HG03097 (cell line): ENCODE results near the gene LRCOL1.

Experiments used
- ATAC-seq: cut with Tn5 transposase; IDR thresholded peaks from one replicate; pipeline ENCODE4 v1.9.1; 2021; ENCODE audit not compliant: unreplicated experiment, low FRiP score

Gene LRCOL1

DNA sequence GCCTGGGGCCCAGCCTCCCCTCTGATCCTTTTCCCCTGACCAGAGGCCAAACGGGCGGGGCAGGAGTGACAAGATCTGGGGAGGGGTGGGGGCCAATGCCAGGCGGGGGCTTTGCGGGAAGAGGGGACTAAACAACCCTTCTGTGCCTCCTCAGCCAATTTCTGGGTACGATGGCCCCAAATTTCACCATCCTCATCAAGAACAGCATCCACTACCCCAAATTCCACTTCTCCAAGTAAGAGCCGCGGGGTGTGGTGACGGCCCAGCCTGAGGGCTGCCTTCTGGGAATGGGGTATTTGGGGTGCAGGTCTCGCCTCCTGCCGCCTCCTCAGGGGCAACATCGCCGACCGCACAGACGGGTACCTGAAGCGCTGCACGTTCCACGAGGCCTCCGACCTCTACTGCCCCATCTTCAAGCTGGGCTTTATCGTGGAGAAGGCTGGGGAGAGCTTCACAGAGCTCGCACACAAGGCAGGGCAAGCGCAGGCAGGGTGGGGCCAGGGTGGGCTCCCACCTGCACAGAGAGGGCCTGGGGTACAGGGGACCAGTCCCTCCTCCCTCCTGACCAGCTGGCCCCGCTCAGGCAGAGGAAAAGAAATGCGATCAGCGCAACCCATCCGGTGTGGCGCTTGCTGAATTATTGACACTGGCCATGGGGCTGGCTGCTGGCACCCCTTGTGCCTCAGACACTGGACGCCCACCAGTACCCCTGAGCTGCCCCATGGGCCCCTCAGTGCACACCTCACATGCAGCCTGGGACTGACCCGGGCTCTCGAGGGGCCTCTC lies 9.9 kb upstream of the LRCOL1 start:
- no peak for ATAC-seq

DNA sequence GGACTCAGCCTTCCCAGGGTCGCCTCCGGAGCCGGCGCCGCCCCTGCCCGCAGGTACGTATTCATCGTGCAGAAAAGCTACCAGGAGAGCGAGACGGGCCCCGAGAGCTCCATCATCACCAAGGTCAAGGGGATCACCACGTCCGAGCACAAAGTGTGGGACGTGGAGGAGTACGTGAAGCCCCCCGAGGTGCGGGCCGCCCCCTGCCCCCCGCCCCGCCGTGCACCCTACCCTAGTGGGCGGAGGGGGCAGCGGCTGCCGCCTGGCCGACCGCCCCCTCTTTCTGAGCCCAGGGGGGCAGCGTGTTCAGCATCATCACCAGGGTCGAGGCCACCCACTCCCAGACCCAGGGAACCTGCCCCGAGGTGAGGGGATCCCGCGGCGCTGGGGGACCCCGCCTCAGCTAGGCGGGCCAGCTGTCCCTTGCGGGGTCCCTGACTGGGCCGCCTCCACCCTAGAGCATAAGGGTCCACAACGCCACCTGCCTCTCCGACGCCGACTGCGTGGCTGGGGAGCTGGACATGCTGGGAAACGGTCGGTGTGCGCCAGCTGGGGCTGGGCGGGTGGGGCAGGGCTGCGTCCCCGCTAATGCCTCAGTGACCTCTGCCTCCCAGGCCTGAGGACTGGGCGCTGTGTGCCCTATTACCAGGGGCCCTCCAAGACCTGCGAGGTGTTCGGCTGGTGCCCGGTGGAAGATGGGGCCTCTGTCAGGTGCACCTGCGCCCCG lies 9.2 kb upstream of the LRCOL1 start:
- ATAC-seq: no peak

DNA sequence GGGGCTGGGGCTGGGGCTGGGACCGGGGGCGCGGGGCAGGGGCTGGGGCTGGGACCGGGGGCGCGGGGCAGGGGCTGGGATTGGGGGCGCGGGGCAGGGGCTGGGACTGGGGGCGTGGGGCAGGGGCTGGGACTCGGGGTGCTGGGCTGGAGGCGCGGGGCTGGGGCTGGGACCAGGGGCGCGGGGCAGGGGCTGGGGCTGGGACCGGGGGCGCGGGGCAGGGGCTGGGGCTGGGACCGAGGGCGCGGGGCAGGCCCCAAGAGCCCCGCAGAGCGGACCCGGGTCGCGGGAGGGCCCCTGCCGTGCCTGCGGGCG lies 8.6 kb upstream of the LRCOL1 start:
- no peak for ATAC-seq

DNA sequence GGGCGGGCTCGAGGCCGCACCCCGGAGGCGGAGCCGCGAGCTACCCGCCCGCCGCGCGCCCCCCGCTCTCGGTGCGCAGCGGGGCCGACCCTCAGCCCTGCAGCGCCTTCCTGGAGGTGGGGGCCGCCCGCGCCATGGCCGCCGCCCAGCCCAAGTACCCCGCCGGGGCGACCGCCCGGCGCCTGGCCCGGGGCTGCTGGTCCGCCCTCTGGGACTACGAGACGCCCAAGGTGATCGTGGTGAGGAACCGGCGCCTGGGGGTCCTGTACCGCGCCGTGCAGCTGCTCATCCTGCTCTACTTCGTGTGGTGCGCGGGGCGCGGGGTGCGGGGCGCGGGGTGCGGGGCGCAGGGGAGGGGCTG lies 8.3 kb upstream of the LRCOL1 start, which contains the start of gene P2RX2:
P2RX2 (plus strand) TSS at position 94 of the 361 bp plus-strand sequence; CDS start at position 135, 41 bp downstream.
- no peak for ATAC-seq

DNA sequence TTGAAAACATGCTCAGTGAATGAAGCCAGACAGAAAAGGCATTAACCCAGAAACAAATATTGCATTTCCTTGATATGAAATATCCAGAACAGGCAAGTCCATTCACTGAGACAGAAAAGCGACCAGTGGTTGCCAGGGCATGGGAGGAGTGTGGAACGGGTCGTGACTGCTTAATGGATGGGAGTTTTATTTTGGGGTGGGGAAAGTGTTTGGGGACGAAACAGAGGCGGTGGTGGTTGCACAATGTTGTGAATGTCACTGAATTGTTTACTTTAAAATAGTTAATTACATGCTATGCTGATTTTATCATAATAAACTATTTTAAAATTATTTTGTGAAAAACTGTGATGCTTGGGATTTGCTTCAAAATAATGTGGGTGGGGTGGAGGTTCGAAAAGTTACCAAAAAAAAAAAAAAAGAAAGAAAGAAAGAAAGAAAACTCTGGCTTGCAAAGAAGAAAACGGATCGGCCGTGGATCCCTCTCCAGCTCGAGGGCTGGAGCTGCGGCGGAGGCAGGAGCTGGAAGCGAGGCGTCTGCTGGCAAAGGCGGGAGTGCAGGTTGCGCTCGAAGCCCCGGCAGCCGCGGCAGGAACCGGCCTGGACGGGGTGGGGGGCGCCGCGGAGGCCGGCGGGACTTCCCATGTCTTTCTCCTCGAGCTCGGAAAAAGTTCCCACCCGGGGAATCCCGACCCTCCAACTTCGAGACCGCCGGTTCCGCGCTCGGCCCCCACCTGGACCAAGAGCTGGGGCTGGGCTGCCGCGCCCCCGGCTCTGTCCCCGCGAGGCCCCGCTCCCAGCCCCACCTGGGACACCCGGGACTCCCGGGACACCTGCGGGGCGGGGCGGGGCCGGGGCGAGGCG lies 7.7 kb upstream of the LRCOL1 start:
- ATAC-seq: no peak

DNA sequence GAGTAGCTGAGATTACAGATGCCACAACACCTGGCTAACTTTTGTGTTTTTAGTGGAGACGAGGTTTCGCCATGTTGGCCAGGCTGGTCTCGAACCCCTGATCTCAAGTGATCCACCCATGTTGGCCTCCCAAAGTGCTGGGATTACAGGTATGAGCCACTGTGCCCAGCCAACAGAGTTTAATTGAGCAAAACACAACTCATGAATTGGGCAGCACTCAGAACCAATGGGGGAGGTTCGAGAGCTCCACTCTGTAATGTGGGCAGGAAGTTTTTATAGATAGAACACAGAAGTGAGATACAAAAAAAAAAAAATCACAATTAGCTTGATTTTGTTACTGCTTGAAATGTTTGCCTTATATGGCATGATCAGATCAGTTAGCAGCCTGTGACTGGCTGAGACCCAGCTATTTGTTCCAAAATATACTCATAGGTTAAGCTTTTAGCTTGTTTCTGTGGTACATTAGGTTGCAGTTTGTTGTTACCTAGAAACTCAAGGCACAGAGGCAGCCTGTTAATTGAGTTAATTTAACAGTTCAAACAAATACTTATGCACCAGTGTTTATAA lies 6.8 kb upstream of the LRCOL1 start:
- ATAC-seq: no peak

DNA sequence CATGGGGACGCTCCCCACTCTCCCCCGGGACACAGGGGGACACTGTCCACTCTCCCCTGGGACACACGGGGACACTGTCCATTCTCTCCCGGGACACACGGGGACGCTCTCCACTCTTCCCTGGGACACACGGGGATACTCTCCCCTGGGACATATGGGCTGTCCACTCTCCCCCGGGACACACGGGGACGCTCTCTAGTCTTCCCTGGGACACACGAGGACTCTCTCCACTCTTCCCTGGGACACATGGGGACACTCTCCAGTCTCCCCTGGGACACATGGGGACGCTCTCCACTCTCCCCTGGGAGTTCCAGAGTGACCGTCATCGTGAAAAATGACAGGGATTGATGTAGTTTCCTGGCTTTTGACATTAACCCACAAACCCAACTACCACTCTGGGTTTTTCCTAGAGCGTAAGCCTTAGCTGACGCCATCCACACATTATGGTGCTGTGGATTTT lies 5.2 kb upstream of the LRCOL1 start:
- no peak for ATAC-seq

DNA sequence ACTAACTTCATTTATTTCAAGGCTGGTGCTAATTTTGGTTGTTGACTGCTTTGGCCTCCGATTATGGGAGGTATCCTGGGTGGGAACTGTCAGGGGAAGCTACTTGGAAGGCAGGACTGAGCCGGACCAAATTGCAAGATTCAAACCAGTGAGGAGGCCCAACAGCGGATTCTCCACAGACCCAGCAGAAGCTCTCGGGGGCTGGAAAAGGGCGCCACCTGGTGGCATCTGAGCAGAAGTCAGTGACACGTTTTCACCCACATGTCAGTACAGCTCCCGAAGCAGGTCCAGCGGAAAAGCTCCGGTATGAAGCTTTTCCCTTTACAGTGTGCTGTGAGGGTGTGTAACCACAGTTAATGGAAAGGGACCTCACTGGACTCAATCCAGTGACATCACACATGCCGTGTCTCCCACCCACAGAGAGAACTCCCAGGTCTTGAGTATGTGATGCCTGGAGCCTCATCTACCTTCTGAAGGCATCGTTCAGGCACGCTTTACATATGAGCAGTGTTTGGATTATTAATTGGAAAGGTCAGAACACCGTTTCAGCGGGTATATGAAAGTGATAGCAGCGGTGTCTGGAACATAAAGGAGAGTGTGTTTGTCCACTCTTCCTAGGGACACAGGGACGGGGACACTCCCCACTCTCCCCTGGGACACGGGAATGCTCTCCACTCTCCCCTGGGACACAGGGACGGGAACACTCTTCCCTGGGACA lies 4.6 kb upstream of the LRCOL1 start:
- peak; percentile 59 for ATAC-seq

DNA sequence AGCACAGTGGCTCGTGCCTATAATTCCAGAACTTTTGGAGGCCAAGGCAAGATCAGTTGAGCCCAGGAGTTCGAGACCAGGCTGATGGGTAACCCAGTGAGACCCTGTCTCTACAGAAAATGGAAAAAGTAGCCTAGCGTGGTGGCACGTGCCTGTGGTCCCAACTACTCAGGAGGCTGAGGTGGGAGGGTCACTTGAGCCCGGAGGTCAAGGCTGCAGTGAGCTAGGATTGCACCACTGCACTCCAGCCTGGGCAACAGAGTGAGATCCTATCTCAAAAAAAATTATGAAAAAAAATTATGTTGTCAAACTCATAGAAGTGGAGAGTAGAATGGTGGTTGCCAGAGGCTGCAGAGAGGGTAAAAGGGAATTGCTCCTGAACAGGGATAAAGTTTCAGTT lies 3.6 kb upstream of the LRCOL1 start:
- ATAC-seq: no peak

DNA sequence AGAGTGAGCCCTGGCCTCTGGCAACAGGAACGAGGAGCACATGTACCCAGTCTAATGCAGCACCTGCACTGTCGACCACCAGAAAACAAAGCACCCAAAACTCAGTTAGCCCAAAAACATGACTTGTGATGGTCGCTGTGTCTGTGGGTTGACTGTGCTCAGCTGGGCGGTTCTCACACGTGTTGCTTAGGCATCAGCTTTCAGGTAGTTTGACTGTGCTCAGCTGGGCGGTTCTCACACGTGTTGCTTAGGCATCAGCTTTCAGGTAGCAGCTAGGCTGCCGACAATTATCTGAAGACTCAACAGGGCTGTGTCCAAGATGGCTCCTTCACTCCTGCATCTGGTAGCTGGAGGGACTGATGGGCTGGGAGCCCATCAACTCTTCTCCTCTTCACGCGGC lies 1.2 kb upstream of the LRCOL1 start:
- ATAC-seq: no peak

DNA sequence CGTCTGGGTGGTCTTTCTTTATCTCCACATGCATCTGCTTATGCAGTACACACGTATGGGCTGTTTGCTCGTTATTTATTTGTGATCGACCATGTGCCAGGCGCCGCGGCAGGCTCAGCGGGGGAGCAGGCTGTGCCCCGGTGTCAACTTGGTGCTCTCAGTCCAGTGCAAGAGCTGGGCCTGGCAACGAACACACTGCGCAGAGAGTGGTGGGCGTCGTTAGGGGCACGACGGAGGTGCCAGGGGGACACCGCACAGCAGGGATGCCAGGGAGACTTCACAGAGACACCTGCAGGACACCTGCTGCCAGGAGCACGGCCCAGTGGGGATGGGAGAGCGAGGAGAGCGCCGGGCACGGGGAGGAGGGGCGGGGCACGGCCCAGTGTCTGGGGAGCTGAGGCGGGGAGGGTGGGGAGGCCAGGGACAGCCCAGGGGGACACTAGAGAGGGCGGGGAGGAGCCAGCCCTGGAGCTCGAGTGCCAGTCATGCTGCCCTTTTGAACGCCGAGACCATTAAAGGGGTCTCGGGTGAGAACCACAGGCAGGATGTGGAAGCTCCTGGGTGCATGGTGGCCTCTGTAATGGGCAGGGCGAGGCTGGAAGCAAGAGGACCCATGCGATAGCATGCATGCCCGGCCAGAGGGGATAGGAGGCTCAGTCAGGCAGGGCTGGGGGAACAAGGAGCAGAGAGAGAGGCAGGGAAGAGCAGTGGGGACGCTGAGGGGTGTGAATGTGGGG lies 652 bp upstream of the LRCOL1 start:
- no peak for ATAC-seq

DNA sequence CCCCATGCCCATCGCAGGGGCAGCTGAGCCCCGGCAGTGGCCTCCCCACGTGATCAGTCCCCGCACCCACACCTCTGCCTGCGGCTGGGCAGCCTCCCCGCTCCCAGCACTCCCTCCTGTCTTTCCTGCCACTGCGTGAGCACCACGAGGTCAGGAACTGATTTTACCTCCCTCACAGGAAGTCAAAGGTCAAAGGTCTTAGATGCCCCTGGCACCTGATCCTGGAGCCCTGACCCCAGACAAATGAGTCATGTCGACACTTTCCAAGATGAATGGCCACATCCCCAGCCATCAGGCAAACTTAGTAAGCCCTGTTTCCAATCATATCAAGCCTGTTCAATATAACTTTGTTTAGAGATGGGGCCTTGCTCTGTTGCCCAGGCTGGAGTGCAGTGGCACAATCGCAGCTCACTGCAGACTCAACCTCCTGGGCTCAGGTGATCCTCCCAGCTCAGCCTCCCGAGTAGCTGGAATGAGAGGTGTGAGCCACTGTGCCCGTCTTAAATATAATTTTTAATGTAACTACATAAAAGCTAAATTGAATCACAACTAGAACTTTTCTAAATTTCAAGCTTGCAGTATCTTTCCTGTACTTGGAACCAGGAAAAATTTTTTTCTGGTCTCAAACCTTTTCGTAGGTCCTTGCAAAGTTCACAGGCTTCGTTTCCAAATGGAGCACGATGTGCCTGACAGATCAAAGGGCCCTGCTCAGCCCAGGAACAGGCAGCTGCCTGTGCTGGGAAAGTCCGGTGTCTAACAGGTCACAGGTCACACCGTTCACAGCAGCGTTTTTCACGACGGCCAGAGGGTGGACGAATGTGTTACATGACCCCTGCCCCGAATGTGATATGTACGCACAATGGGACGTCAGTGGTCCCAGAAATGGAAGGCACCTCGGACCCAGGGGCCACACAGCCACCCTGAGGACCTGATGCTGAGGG lies 1.9 kb downstream of the LRCOL1 start:
- ATAC-seq: no peak

DNA sequence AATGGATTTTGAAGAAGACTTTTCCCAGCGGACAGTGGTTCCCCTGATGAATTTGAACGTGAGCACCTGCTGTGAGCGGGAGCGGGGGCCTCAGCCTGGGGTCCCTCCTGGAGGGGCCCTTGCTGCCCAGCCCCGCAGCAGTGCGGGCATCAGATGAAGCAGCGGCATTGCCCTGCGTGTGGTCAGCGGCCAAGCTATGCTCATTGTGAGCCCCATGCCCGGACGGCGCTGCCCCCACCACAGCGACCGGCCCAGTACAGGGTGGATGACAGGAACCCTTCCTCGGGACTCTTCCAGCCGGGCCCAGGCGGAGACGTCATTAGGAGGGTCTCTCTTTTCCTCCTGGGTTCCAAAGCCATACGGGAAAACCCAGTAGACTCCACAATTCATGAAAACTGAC lies 3.5 kb downstream of the LRCOL1 start:
- ATAC-seq: no peak

DNA sequence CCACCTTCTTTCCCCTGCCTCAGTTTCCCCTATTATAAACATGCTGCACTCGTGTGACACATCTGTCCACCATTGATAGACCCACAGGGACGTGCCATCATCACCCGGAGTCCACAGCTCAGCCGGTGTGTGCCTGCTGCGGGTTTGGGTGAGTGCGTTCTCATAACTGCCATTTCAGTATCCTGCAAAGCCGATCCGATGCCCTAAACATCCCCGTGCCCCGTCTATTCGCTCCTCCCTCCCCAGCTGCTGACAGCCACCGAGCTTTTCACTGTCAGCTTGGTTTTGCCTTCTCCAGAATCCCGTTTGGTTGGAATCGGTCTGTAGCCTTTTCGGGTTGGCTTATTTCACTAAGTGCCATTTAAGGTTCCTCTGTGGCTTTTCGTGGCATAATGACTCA lies 3.9 kb downstream of the LRCOL1 start:
- no peak for ATAC-seq

DNA sequence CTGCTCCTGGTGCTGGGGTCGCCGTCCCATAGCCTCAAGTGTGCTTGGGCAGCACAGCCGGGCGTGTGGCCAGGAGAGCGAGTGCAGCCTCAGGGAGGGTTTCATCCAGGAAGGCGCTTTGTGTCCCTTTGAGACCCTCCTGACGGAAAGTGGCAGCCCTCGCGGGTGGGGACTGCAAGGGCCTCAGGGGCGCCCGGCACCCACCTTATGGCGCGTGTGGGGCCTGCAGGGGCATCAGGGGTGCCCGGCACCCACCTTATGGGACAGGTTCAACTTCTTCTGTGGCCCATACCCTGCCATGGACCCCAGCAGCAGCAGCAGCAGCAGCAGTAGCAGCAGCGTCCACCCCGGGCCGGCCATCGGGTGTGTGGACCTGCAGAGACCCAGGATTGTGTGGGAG lies 4.5 kb downstream of the LRCOL1 start:
- ATAC-seq: no peak

DNA sequence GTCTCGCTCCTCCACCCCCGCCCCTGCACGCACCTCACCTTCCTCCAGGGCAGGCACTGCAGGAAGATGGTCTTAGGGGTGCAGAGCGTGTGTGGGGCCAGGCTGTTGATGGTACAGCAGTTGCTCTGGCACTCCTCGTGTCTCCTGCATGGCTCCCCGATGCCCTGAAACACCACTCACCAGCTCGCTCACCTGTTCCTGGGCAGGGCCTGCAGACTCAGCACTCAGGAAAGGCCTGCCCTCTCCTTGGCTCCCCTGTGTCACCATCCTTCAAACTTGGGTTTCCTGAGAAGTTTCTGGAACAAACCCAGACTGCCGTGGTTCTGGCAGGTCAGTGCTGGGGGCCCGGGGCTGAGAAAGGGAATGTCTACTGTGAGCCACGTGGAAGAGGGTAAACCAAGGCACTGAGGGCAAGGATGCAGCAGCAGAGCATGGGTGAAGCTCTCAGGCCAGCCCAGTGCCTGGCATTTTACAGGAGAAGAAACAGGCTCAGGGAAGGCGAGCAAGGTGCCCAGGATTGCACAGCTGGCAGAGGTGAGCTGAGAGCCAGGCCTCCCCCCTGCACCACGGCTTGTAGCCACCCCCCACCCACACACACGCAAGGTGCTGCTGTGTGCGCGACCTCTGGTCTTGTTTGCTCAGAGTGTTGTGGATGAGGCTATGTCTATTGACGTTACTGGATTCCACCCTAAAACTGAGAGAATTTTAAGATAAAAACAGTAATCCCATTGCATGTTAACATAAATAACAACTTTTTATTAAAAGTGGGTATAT lies 5.5 kb downstream of the LRCOL1 start:
- ATAC-seq: no peak

DNA sequence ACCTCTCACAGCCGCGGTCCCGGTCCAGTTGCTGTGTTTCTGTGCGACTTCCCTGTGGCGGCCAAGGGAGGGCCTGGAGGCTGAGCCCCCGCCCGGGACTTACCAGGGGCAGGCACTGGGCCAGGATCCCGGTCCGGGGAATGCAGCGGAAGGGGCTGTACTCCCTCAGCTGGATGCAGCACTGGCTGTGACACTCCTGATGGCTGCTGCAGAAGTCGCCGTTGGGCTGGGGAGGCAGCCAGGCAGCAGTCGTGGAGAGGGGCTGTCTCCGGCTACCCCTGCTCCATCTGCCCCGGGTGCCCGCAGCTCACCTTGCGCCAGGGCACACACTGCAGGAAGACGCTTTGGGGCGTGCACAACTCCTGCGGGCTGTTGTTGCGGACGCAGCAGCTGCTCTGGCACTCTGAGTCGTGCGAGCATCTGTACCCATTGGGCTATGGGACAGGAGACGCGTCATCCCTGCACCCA lies 6.2 kb downstream of the LRCOL1 start:
- no peak for ATAC-seq
